ENCODE data around the gene RAB39B.

Gene RAB39B

DNA sequence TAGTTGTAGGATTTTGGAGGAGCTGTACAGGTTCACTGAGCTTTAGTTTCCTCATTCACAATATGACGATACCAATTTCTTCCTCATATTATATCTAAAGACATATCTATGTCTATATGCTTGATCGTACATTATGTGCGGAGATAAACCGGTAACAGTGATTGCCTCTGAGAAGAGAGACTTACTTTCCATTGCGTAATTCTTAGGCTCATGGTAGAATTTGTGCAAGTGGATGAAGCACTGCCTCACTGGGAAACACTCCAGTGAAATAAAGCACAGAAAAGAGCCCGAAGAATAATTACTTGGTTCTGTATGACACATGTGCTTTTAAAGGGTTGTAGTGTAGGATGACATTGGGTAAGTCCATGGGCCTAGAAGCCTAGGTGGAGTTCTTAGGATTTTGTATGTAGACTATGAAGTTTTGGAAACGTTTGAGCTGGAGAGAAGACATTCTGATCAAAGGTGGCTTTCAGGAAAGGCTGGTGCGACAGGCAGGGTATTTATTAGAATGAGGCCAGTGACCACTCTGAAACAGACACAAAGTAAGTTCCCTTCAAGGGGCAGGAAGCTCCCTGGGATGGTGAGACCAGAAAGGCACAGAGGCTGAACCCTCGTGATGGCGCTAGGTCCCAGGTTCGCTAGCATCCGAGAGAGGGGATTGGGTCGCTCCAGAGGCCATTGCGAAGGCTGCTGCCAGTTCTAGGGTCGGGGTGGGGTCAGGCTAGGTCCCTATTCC lies 48.7 kb downstream of the RAB39B start:
- no peak for DNase-seq

DNA sequence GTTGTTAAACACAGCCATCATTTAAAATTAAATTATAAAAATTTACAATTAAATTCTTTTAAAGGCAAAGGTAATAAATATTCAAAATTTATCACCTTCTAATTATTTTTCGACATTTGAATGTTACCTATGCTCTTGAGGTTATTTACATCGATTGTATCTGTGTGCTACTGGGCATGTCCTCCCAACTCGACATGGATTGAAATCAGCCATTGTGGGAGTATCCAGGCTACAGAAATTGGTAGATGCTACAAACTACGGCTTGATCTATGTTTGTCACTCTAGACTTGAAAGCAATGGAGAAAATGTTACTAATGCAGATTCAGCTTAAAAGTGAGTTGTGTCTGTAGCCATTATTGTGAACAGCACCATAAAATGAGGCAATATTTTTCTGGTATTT lies 50.6 kb downstream of the RAB39B start:
- DNase-seq, result no peak

DNA sequence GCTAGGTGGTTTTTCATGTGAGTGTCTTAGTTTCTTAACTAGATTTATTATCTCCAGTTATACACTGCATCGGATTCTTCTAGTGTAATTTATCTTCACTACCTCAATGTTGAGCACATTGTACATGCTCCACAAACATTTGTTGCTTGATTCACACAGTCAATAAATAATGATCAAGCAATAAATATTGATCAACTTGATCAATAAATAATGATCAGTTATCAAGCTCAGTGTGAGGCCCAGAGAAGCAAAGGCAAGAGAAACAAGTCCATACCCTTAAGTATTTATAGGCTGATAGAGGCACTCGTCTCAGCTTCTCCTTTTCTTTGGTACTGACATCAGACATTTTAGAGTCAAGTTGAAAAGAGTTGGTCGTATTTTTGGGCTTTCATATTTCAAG lies 53.1 kb downstream of the RAB39B start:
- no peak for DNase-seq
